ENCODE measurements around the gene ANKRD40.
"Not testable (repeated sequence)": the region's sequence is repeated elsewhere in the genome, so short reads cannot be mapped to it uniquely, and the experiment has no call there.

Gene ANKRD40

DNA sequence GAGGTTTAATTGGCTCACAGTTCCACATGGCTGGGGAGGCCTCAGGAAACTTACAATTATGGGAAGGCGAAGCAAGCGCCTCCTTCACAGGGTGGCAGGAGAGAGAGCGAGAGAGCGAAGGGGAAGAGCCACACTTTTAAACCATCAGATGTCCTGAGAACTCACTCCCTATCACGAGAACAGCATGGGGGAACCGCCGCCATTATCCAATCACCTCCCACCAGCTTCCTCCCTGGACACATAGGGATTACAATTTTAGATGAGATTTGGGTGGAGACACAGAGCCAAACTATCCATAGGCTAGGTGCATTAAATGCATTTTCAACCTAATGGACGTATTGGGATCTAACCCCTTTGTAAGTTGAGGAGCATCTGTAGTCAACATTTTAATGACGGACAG lies 4.9 kb upstream of the ANKRD40 start:
- DNase-seq (ENCODE audit: low read depth) = no peak

DNA sequence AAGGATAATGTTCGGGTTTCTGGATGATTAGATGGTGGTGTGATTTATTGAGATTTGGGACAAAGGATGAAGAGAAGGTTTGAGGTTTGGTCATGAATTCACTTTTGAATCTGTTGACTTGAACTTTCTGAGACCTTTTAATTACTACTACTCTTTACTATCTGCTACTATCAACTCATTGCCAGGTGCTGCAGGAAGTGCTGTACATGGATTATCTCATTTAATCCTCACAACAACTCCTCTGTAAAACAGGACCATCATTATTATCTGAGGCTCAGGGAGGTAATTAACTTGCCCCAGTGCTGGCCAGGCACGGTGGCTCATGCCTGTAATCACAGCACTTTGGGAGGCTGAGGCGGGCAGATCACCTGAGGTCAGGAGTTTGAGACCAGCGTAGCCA lies 2.9 kb upstream of the ANKRD40 start:
- DNase-seq (ENCODE audit: low read depth) = no peak

DNA sequence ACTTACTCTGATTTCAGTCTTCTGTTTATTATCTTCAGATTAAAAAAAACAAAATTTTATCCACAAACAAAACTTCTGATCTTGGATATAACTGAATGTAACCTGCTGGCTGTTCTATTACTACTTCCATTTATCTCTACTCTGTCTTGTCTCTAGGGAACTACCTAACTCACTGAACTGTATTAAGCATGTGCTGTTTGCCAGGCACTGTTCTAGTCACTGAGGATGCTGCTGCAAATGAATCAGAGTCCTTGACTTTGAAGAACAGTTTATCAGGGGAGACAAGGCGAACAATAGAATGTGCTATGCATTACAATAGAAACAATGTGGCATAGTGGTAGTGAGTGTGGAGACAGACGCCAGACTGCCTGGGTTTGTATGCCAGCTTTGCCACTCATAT lies 2.3 kb upstream of the ANKRD40 start:
- DNase-seq (ENCODE audit: low read depth) = no peak

- not testable (repeated sequence) for DNase-seq (ENCODE audit: low read depth)
These were observed 1.3 kb upstream of the ANKRD40 start for GRCh38 chr17:50709053-50709452.

GRCh38 chr17:50708050-50709000 lies 611 bp upstream of the ANKRD40 start:
- DNase-seq (ENCODE audit: low read depth) = peak; percentile 44

GRCh38 chr17:50703162-50703561 lies 4.6 kb downstream of the ANKRD40 start:
- no peak for DNase-seq (ENCODE audit: low read depth)

DNA sequence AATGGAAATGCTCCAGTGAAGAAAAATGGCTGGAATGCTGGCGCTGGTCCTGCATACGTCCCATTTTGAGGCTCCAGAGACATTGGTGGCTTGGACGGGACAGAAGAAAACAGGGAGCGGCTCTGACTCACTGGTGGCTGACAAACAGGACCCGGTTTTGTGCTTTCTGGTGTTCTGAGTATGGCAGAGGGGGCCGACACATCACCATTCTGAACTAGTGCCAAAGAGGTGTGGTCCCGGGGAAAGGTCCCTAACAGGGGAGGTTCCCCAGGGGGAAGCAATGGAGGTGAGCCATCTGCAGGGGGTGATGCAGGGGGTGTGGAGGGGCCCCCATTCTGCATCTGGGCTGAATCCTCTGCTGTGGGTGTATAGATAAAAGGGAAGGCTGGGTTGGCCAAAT lies 8.3 kb downstream of the ANKRD40 start:
- no peak for DNase-seq (ENCODE audit: low read depth)

DNA sequence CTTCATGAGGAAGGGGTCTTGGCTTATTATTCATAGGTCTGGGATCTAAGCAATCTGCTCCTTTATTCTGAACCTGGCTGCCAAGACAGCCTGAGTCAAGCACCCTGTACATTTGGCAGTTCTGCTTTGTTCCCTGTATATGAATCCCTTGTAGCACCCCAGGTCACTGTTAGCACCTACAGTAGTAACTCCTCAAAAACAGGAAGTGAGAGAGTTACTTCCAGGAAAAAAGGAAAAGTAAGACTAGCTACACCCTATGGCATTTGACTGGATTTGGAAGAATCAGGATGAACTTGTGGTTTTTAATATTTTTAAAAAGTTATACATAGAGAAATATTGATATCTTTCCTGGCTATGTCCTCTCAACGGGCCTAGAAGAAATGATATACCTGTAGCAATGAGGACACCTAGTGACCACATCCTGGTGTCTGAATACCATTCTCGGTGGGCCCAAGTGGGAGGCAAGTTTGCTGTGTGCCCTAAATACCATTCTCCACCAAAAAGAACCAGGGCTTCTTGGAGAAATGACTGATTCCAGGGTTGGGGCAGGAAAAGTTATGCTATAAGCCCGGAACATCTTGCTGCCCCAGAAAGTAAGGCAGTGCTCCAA lies 9.9 kb downstream of the ANKRD40 start:
- DNase-seq (ENCODE audit: low read depth) = no peak

GRCh38 chr17:50697062-50697461 lies 10.7 kb downstream of the ANKRD40 start:
- DNase-seq (ENCODE audit: low read depth) = no peak

DNA sequence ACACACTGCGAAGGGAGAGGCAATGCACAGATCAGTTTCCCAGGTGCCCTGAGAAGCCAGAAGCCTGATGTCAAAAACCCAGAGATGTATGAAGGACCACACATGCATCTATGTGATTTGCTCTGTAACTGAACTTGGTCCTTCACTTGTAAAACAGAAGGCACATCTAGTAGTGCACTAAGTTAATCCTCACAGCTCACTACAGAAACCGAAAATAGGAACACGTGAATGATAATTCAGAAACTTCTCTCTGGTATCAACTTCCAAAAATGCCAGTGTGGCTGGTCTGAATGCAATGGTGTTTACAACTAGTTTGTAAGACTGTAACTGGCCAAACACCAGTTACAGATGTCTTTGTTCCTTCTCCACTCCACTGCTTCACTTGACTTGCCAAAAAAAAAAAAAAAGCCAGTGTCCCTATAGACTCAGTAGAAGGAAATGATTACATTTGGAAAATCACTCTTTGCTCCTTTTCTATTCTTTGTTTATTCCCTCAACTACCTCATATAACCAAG lies 11.3 kb downstream of the ANKRD40 start:
- no peak for DNase-seq (ENCODE audit: low read depth)

DNA sequence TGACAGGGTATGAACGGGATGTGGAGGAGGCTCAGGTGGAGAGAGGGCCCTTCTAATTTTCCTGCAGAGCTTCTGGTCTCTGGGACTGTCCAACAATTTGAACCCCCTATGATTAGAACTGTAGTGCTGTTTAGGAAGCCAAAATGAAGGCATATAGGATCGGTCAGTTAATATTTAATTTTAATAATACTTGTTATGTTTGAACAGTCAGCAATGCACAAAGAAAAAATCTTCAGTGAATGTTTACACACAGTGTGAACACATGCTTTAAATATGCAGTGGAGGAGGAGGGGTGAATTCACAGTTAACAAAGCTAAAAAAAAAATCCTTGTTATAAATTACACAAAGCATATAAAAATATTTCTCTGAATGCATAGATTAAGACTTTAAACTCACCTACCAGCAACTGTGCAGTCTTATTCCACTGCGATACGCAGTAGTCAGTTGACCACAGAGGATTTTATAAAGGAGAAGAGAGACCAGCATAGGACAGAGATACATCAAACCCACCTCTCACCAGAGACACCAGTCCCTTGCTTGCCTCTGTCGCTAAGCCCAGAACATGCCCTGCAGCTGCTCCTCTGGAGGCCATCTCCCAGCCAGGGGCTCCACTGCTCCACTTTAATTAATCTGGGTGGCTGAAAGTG lies 14.6 kb downstream of the ANKRD40 start:
- peak; percentile 33 for DNase-seq (ENCODE audit: low read depth)

- no peak for DNase-seq (ENCODE audit: low read depth)
These were observed 15.2 kb downstream of the ANKRD40 start for GRCh38 chr17:50692448-50693035.

GRCh38 chr17:50691550-50692447 lies 15.9 kb downstream of the ANKRD40 start:
- no peak for DNase-seq (ENCODE audit: low read depth)

DNA sequence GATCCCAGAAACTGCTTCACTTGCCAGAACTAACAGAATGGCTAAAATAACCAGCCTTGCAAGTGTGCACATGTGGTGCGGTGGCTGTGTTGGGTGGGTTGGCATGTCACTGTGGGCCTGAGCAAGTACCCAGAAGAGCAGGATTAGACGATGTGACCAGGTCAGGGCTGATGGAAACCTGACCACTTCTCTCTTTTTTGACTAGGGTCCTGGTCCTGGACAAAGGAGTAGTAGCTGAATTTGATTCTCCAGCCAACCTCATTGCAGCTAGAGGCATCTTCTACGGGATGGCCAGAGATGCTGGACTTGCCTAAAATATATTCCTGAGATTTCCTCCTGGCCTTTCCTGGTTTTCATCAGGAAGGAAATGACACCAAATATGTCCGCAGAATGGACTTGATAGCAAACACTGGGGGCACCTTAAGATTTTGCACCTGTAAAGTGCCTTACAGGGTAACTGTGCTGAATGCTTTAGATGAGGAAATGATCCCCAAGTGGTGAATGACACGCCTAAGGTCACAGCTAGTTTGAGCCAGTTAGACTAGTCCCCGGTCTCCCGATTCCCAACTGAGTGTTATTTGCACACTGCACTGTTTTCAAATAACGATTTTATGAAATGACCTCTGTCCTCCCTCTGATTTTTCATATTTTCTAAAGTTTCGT lies 16.7 kb downstream of the ANKRD40 start:
- no peak for DNase-seq (ENCODE audit: low read depth)

DNA sequence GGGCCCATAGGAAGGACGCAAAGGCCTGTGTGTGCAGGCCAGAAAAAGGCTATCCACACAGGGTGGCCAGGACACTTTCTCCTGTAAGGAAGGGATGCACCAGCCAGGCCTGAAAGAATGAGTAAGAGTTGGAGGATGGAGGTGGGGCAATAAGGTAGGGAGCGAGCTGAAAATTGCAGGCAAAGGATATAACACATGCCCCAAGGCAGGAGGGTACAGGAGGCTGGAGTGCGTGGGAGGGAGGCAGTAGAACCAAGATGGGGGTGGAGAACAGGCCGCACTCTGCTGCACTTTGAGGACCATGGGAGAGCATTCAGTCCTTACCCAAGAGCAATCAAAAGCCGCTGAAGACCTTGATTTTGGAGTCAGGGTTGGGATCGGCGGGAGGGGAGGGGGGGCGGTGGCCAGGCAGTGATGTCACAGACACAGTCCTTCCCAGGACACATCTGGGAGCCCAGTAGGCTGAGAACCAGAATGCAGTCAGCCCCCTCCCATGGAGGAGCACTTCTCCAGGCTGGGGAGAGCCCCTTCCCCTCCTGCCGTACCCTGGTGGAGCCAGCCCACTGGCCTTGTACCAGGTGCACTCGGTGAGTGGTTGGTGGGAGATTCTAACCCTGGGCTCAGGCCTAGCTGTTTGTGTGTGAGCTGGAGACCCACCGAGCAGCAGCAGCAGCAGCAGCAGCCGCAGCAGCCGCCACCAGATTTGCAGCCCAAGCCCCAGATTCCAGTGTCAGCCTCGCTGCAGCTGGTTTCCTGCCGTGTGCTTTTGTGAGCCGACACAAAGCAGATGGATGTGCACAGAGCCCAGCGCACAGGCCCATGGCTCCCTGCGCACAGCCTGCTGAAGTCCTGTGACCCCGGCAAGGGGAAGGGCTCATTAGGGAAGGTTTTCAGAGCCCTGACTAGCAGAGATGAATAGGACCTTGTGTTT lies 17.5 kb downstream of the ANKRD40 start:
- DNase-seq (ENCODE audit: low read depth) = no peak

- peak; percentile 82 for DNase-seq (ENCODE audit: low read depth)
These were observed 18.5 kb downstream of the ANKRD40 start for GRCh38 chr17:50689251-50689650.

DNA sequence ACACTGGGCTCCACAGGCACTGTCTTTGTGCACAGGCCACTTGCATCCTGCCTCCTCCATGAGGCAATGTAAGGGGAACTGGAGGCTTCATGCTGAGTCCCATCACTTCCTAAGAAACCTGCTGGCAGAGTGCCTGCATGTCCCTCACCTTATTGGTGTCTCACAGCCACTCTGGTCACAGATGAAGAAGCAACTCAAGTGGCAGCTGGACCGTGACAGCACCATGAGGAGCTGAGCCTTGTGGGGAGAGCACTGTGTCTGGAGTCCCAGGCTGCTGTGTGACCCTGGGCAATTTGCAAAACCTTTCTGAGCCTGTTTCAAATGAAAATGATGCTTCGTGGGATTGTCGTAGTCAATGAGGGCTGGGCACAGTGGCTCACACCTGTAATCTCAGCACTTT lies 19.5 kb downstream of the ANKRD40 start:
- DNase-seq (ENCODE audit: low read depth) = no peak

- DNase-seq (ENCODE audit: low read depth) = no peak
These were observed 20.3 kb downstream of the ANKRD40 start for GRCh38 chr17:50687200-50688066.
